NCI-H1930 (cell line): ENCODE results near the gene SLX4IP.

Experiments
- DNase-seq, 2 experiments: peaks; one replicate each; lab custom pipeline; 2025; lab: John Stamatoyannopoulos, UW

Gene SLX4IP

DNA sequence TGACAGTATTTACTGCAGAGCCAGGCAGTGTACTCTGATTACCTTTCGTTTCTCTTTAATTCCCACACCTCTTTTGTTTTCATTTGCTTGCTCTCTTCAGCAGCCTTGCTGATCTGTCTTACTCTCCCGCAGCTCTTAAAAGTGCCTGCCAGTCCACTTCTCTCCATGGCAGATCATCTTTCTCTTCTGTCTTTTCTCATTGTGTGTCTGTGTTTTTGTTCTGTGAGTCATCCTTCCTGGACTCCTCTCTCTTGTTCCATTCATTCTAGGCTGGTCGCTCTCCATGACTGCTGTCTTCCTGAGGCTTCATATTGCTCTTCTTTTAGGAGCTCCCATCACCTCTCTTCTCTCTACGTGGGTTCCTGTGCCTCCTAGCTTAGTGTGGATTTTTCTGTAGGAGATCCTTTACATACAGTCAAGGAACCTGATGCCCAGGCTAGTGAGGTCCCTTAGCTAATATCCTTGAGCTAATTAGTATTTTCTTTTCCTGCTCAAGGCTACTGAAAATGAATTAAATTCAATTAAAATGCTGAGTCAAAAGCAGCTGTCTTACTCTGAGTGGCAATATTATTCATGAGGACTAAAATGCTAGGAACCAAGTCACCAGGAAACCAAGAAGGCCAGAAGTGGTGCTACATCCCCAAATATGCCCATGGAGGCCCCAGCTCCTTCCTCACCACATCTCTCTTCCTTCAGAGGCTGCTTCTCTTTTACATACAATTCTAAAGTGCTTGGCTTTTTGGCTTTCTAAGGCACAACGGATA lies 86.1 kb downstream of the SLX4IP start:
- DNase-seq, result no peak

DNA sequence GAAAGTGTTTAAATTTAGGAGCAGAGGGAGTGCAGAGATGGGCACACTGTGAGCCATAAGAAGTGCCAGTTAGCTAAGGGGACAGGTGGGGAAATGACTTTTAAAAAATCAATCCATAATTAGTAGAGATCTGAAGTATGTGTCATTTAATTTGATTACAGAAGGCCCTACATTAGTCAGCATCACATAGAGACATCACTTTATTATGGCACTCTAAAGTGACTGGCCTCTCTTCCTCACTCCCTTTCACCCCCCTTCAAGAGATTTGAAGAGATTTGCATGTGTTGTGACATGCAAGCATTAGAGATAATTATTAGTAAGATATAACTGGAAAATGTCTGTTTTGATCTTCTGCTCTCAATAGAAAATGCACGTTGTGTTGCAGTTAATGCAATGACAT lies 86.7 kb downstream of the SLX4IP start:
- no peak for DNase-seq

DNA sequence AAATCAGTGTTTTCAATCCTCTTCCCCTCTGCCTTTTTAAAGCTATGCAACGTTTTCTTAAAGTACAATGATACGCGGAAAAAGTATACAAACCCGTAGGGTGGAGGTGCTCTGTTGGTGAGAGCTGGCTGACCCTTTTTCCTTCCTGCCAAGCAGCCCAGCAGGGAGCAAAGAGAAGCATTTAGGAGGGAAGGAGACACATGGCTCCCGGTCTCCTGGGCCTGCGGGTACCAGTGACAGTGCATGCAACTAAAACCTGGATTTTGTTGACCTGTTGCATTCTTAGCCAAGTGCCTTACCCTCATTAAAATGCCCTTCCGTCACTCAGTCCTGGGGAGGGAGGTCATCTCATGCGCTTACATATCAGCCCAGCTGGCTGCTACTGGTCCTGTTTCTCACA lies 87.2 kb downstream of the SLX4IP start:
- DNase-seq, result no peak

DNA sequence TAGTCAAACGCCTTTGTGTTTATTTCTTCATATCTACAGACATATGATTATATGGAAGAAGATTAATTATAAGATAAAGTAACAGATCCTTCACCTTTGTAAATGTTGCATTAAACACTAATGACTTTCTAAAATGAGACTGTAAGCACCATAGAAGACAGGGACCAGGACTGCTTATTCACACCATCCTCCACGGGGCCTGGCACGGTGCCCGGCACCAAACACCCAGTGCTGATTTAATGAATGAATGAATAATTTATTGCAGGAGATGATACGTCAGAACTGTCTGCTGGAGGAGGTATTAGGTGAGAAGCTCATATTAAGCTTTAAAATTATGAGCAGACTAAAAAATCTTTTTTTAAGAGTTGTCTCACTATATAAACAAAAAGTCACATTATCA lies 88.3 kb downstream of the SLX4IP start:
- peak; percentile 30 to 66 for DNase-seq

DNA sequence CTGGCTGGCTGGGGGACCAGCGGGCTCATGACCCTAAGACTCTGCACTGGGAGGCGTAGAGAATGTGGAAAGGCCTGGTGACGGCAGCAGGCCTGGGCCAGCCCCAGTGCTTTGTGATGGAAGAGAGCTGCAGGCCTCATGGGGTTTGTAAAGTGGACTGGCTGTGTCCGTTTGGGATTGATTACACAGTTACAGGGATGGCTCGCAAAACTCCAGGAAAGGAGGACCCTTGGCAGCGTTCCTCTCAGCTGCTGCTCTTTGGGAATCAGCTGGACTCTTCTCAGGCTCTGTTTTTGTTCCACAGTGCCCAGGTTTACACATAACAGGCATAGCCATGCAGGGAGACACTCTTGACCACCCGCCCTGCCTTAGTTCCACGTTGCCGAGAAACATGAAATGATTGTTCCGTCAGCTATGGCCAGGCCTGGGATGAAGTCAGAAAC lies 89.0 kb downstream of the SLX4IP start:
- peak; percentile 28 to 64 for DNase-seq

DNA sequence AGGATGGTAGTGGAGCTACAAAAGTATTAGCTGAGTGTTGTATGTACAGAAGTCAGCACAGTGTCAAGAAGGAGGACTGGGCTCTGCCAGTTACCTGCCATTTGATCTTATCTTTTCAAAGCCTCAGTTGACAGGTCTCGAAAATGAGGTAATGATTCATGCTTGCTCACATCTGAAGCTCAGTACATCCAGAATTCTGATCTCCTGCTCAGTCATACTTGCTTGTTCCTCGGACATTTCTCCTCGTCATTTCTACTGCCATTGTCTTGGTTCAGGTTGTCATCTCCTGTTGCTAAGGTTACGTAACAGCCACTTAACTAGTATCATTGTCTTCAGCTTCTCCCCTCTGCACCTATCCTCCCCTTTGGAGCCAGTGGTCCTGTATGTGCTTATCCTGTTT lies 89.5 kb downstream of the SLX4IP start:
- DNase-seq, result peak in 1 of 2 experiments; percentile 45

DNA sequence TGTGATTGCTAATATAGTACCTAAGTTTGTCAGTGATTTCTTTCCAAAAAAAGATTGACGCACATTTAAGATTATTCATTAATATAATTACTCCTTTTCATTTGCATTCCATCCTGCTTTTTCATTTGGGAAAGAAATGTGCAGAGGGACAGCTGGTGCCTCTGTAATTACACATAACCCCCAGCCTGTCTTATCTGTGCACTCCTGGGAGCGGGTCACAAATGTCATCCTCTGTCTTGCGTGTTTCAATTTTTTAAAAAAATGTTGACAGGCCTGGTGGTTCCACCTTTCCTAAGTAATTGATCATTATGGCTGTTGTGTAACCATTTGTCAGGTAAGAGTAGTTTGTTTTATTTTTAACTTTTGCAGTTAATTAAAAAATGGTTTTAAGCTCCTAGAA lies 92.7 kb downstream of the SLX4IP start:
- no peak for DNase-seq

DNA sequence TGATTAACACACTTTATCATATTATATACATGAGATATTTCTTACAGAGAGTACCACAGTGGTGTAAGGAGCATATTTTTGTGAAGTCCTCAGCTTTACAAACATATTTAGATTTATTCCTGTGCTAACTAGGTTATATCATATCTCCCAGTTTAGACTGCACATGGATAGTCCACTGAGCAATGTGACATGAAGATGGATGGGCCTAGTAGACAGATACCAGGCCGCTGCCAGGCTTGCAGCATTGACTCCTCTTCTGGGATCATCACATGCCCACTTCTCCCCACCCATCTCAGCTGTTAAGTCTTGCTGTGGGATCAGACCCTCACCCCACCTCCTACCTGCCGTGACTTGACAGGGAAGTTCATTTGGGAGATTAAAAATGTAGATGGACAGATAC lies 95.8 kb downstream of the SLX4IP start:
- no peak for DNase-seq

DNA sequence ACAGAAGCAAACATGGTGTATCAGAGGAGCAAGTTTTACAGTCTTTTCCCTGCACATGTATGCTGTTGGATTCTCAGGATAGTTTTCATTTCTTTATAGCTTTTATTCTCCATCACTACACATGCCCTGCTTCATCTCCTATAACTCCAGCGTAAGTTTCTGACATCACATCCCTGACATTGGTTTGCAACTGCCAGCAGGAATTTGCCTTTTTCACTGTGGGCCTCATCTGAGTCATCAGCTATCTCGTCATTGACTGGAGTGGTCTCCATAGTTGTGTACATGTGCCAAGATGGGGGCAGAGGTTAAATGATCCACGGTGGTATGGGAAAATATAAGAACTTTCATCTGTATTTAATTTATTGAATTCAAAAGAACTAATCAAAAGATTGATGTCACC lies 96.7 kb downstream of the SLX4IP start:
- DNase-seq, result no peak

DNA sequence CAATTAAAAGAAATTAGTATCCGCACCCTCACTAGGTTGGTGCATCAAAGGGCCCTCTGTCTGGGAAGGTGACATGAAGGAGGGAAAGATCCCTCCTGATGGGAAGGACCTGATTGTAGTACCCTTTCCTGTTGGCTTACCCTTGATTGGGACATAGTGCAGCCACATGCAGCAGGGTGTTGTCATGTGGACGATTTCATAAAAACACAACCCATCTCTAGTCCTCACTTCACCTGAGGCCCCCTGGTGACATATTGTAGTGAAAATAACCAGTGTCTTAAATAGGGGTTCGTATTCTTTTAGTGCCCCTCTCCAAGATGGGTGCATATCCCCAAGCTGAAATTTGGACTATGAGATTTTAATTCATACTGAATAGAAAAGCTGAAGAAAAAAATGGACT lies 97.3 kb downstream of the SLX4IP start:
- no peak for DNase-seq

DNA sequence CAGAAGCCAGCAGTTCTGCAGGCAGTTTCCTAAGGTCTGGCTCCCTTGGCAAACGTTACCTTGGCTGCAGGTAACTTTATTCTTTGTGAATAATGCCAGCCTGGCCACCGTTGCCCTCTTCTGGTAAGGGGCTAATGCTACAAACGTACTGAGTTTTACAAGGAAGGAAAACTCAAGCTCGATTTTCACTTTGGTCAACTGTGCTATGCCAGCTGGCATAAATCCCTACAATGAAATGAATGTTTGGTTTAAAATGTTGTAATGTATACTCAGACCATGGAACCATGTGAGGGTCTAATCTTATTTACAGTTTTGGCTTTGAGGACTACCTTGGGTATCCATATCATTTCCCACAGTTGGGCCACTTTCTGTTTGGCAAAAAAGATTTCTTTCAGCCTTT lies 101.4 kb downstream of the SLX4IP start:
- DNase-seq, result no peak

DNA sequence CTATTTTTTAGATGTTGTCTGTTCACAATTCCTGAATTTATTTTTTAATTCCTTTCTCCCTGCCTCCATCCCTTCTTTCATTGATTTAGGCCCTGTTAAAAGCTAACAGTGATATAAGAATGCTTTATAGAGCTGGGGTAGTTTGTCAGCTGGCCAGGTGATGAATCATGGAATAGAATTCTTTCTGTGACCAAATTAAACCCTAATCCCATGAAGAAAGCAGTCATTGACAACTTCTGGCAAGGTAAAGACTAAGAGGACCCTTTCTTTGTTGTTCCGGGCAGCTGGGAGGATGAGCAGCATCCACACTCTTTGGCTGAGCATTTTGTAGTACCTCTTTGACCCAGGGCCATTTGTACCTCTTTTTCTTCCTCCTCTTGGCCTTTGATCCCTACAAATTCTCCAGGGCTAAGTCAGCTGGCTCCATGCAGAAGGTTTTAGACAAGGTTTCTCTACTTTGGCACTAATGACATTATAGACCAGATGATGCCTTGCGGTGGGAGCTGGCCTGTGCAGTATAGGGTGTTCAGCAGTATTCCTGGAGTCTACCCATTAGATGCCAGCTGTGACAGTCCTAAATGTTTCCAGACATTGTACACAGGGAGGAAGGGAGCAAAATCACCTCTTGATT lies 102.9 kb downstream of the SLX4IP start:
- DNase-seq, result no peak

DNA sequence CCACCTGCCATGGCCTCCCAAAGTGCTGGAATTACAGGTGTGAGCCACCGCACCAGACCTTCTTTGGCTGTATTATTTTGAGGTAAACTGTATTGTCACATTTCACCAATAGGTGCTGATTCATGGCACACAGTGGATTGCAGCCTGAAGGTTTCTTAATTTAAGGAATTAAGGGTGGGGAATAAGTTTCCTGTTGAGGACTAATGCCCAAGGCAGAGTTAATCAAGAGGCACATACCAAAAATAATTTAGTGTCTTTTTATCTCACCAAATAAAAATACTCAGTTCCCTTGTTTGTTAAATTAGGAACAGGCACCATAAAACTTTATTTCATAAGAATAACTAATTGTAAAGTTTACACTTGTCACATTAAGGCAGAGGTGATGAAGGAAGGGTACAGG lies 103.7 kb downstream of the SLX4IP start:
- no peak for DNase-seq

DNA sequence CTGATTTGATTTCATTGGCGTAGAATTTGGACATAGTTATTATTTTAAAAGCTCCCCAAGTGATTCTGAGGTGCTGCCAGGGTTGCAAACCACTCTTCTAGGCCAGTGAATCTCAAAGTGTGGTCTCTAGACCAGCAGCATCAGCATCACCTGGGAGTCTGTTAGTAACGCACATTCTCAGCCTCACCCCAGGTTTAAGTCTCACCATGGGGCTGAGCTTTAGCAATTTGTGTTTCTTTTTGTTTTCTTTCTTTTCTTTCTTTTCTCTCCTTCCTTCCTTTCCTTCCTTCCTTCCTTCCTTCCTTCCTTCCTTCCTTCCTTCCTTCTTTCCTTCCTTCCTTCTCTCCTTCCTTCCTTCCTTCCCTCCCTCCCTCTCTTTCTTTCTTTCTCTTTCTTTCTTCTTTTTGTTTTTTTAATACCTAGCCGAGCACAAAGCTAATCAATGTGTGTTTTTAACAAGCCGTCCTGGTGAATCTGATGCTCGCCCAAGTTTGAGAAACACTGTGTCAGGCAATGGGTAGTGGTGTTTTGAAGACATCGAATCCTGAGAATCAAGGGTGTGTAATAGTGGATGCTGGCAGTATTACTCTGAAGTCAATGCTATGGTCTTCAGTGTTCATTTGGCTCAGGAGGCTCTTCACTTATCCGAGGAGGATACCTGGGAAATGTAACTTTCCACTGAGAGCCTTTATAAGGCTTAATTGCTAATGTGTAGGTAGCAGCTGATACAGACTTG lies 104.9 kb downstream of the SLX4IP start:
- no peak for DNase-seq

DNA sequence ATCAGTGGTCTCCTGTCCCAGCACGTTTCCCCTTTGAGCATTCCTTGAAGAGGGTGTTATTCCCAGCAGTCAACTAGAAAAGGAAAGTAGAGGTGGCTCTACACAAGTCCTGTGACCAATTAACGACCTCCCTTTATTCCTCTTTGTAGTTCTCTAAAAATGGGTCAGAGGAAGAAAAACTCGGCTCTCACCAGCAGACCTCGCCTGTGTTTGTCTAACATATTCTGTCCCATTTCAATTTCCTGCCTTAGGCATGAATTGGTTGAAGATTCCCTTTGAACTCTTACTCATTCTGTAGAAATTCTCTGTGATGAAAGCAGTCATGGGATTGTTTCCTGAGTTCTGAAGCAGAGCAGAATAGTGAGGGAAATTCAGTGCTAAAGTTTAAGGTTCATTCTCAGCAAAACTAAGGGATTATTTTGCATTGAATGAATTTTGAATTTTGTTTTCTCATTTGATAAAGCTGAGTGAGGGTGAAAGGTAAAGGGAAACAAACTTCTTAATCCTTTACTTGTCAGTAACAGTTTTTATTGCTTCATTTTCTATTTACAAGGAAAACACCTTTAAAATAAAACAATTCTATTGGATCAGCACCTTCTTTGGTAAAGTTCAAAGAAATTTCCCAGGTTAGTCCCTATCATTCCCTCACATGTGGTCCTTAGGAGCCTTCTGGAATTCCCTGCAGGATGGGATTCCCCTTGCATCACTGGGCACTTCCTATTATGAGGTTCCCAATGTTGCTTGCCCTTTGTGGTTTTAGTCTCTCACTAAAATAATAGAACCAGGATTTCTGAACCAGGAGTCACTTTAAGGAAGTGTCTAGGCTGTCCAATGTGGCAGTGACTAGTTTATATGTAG lies 105.8 kb downstream of the SLX4IP start:
- no peak for DNase-seq

DNA sequence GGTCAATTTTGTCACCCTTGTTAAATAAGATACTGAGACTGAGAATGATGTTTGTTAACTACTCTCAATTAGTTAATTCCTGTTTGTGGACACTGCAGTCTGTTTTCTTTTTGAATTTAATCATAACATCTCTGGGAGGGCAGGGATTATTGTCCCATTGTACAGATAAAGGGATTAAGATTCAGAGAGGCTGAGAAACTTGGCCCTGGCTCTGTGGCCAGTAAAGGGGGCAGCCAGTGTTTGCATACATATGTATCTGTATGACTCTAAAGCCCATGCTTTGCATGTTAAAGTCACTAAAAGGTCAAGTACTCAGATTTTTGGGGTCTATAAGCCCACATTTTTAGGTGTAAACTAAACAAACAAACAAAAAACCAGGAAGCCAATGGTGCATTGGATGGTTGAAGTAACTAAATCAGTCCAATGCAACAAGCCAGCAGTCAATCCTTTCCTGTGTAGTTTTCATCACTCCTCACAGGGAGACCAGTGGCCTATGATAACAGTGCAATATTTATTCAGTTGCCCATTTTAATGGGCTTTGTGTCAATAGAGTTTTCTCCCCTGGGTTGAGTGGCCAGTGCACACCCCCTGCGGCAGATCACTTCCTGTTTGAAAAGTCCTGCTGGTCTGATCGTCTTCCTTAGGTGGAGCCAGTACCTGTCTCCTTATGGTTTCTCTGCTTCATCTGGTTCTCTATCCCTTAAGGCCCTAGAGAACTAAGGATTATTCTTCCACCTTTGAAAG lies 106.7 kb downstream of the SLX4IP start:
- peak in 1 of 2 experiments; percentile 7 for DNase-seq

DNA sequence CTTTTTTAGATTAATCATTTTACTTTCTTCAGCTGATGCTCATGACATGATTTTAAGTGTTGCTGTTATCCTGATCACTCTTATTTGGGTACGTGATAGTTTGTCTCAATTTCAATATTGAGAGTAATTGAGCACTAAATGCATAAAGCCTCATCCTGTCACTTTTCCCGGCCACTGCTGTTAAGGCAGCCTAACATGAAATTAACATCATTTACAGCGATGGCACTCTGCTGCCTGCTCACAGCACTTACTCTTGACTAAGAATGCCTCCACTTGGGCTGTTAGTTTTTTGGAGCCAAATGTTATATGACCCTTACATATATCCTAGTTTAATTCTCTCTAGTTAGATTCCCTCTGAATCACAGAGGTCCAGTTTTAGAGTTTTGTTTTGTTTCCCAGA lies 107.3 kb downstream of the SLX4IP start:
- no peak for DNase-seq

DNA sequence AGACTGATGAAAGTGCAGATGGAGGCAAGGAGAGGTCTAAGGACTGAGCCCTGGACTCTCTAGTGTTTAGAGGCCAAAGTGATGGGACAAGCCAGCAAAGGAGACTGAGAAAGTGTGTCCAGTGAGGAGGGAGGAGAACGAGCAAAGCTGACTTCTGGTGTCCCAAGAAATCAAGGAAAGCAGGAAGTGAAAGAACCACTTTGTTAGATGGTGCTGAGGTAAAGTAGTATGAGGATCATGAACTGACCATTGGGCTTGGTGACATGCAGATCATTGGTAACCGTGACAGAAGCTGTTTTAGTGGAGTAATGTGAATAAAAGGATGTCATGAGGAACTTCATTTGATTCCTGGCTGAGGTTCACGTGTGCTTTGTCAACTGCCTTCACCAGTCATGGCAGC lies 108.4 kb downstream of the SLX4IP start:
- DNase-seq, result no peak

DNA sequence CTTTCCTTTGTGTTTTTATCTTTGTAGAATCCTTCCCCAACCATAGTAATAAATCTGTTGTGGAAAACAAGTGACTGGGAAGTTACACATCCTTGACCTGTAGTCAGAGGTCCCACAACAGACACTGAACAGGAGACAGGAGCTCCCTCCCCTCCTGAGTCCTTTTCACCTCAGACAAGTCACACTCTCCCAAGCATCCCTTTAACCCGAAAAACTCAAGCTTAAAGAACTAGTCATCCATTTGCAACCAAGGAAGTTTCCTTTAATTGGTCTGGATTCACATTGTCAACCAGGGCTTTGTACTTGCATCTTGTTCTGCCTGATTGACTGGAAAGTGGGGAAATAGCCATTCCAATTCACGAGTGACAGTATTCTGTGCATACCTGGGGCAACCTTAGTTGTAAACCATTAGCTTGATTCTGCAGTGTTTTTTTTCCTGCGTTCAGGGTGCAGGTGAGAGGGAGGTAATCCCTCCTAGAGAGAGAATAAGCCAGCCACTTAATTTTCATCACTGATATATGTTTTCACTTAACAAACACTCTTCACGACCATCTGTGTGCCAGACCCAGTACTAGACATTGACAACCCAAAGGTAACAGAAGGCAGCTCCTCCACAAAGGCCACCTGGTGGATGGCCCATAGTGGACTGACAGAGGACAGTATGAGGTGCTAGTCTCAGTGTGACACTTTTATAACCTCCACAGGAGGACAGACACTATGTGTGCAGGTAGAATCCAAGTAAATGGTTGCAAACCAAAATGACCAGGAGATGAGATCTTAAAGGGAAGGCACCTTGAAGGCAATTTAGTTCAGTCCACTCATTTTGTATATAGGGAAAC lies 112.4 kb downstream of the SLX4IP start:
- DNase-seq, result no peak

DNA sequence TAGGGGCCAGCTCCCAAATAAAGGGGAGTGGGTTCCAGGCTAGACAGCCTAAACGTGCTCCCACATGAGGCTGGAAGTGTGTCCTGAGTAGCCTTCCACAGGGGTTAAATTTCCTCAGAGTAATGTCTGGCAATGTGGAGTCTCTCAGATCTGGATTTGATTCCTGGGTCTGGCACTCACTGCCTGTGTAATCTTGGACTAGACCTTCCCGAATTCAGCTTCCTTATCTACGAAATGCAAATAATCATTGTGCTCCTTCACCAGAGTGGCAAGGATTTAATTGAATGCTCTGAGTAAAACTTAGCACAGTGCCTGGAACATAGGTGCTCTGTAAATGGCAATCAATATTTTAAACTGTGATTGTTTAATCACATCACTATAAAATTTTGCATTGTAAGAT lies 114.4 kb downstream of the SLX4IP start:
- DNase-seq, result no peak
